Spleen (tissue), 7 donors: ENCODE measurements around the gene SPDYE2B.
"Not testable (repeated sequence)": the region's sequence is repeated elsewhere in the genome, so short reads cannot be mapped to it uniquely, and the experiment has no call there.

Source experiments
- CTCF ChIP-seq, 11 experiments: fragments of 200-600 bp in 7 of 11; fragments of 450-650 bp in 4 of 11; sonication (generic) in 4 of 11; IDR thresholded peaks in 8 of 11; conservative IDR thresholded peaks in 3 of 11; 1 replicate in 7 of 11; 2 replicates in 4 of 11; pipeline versions ENCODE4 v1.4.0 to v1.8.0; 2016 to 2021; ENCODE audit warnings: antibody characterized with exemption in 11 of 11, inconsistent platforms in 4 of 11, mild to moderate bottlenecking in 1 of 11
- POLR2A ChIP-seq, 3 donors: fragments of 450-650 bp; IDR thresholded peaks; one replicate each; pipeline ENCODE4 v1.5.1; 2017; ENCODE audit warnings: antibody characterized with exemption in 3 of 3, mild to moderate bottlenecking in 1 of 3
- POLR2AphosphoS5 ChIP-seq, 3 donors: sonication (generic); formaldehyde crosslinking; IDR thresholded peaks; one replicate each; pipeline ENCODE4 v1.5.1; 2017; ENCODE audit warnings: antibody characterized with exemption in 3 of 3
- donor health status: DM: no; HTN: no; CAD: no; lungs with moderate emphysema.
- donor health status: DM: no; HTN: no; CAD: no.
- donor health status: DM: no; HTN: no; CAD: no.

- TF ChIP-seq POLR2A (IDR thresholded peaks at IDR 0.05); CTCF (IDR thresholded peaks at IDR 0.05 in 8 of 11, conservative IDR thresholded peaks at IDR 0.05 in 3 of 11); POLR2AphosphoS5 (IDR thresholded peaks at IDR 0.05): not testable (repeated sequence)
Observed at GRCh38 chr7:102695033-102695552, 45.0 kb downstream of the SPDYE2B start.
